DND-41 (cell line): ENCODE data around the gene FCAMR.

Experiments used
- EZH2 ChIP-seq: IDR thresholded peaks from 3 replicates; pipeline ENCODE4 v1.6.1; 2012; ENCODE audit warnings: borderline replicate concordance, low read depth, mild to moderate bottlenecking, moderate library complexity, low read length, inconsistent platforms; ENCODE audit not compliant: severe bottlenecking
- TF ChIP-seq, protein P1 (sequence below): IDR thresholded peaks from 2 replicates; pipeline ENCODE4 v1.5.1; 2012; ENCODE audit warnings: borderline replicate concordance, low read length, moderate library complexity, mild to moderate bottlenecking; ENCODE audit not compliant: poor library complexity, severe bottlenecking; ENCODE audit errors: extremely low read depth

DNA sequence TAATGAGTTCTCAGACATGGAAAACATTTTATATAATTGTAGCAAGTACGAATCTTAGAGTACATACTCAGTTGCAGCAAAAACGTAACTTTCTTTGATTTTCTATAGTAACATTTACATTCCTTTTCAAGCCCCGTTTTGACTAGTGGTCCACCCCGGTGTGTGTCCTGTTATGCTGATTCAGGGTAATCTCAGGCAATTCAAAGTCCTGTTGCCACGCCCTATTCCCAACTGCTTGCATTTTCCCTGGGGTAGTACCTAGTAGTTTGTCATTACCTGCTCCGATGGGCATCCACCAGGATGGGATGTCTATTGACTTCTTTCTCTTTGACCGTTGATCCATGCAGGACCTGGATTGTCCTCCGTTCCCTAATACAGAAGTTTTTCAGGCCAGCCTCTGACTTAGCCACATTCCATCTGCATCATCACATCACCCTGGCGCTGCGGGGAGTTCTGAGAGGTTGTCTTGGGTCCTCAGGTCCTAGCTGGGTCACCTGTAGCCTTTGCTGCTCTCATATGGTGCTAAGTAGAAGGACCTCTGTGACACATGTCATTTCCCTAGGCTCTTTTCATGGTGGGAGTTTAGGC, 15.0 kb upstream of the FCAMR start:
- TF ChIP-seq, protein P1, sequence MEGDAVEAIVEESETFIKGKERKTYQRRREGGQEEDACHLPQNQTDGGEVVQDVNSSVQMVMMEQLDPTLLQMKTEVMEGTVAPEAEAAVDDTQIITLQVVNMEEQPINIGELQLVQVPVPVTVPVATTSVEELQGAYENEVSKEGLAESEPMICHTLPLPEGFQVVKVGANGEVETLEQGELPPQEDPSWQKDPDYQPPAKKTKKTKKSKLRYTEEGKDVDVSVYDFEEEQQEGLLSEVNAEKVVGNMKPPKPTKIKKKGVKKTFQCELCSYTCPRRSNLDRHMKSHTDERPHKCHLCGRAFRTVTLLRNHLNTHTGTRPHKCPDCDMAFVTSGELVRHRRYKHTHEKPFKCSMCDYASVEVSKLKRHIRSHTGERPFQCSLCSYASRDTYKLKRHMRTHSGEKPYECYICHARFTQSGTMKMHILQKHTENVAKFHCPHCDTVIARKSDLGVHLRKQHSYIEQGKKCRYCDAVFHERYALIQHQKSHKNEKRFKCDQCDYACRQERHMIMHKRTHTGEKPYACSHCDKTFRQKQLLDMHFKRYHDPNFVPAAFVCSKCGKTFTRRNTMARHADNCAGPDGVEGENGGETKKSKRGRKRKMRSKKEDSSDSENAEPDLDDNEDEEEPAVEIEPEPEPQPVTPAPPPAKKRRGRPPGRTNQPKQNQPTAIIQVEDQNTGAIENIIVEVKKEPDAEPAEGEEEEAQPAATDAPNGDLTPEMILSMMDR, result no peak
- no peak for TF ChIP-seq EZH2
